ENCODE results near the gene PALLD. TPM values are rescaled to one million over a fixed set of nuclear protein-coding genes. Genes with fewer than 3 reads are reported as not detected.

Gene PALLD
- total RNA-seq, 2 donors from 2014 or later: 72.1 to 195 TPM

GRCh38 chr4:168679819-168680218 is 183.0 kb downstream of the PALLD start:
- Histone ChIP-seq H3K4me3 (no peak overlapping the region), H3K27me3 (no peaks in the 10 kb centered on the region), H3K27ac (no peak overlapping the region), H3K9me3 (no peaks in the 10 kb centered on the region), H3K4me1 (no peaks in the 10 kb centered on the region), H3K36me3 (no peaks in the 10 kb centered on the region), H3K9ac (ENCODE audit: low read depth in 2 of 2, low read length in 2 of 2) (no peak overlapping the region)
- intact Hi-C loops (cut with DNase I): loop anchor here (10.0 kb wide), 1 partner anchor 95 kb away; no protein-coding TSS in a partner anchor
- TF ChIP-seq, protein P1, sequence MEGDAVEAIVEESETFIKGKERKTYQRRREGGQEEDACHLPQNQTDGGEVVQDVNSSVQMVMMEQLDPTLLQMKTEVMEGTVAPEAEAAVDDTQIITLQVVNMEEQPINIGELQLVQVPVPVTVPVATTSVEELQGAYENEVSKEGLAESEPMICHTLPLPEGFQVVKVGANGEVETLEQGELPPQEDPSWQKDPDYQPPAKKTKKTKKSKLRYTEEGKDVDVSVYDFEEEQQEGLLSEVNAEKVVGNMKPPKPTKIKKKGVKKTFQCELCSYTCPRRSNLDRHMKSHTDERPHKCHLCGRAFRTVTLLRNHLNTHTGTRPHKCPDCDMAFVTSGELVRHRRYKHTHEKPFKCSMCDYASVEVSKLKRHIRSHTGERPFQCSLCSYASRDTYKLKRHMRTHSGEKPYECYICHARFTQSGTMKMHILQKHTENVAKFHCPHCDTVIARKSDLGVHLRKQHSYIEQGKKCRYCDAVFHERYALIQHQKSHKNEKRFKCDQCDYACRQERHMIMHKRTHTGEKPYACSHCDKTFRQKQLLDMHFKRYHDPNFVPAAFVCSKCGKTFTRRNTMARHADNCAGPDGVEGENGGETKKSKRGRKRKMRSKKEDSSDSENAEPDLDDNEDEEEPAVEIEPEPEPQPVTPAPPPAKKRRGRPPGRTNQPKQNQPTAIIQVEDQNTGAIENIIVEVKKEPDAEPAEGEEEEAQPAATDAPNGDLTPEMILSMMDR (IDR thresholded peaks at IDR 0.05): no peak
- no peak for DNase-seq

- no peaks in the 10 kb centered on the region for H3K4me1 ChIP-seq
- no peaks in the 10 kb centered on the region for H3K9me3 ChIP-seq
- H3K27me3 ChIP-seq: no peaks in the 10 kb centered on the region
- no peak overlapping the region for H3K9ac ChIP-seq (ENCODE audit: low read depth in 2 of 2, low read length in 2 of 2)
- no peaks in the 10 kb centered on the region for H3K36me3 ChIP-seq
- no peak for DNase-seq
- TF ChIP-seq, protein P1 (IDR thresholded peaks at IDR 0.05): no peak
- no peak overlapping the region for H3K27ac ChIP-seq
- no peak overlapping the region for H3K4me3 ChIP-seq
- intact Hi-C loops (cut with DNase I): no loop called here
Observed at GRCh38 chr4:168682898-168683500, 186.1 kb downstream of the PALLD start.

GRCh38 chr4:168683595-168683994 is 186.7 kb downstream of the PALLD start:
- DNase-seq: no peak
- Histone ChIP-seq H3K9ac (ENCODE audit: low read depth in 2 of 2, low read length in 2 of 2) (no peak overlapping the region), H3K27ac (no peak overlapping the region), H3K36me3 (no peaks in the 10 kb centered on the region), H3K4me3 (no peak overlapping the region), H3K4me1 (no peaks in the 10 kb centered on the region), H3K9me3 (no peaks in the 10 kb centered on the region), H3K27me3 (no peaks in the 10 kb centered on the region)
- TF ChIP-seq, protein P1 (IDR thresholded peaks at IDR 0.05): no peak
- intact Hi-C loops (cut with DNase I): no loop called here

DNA sequence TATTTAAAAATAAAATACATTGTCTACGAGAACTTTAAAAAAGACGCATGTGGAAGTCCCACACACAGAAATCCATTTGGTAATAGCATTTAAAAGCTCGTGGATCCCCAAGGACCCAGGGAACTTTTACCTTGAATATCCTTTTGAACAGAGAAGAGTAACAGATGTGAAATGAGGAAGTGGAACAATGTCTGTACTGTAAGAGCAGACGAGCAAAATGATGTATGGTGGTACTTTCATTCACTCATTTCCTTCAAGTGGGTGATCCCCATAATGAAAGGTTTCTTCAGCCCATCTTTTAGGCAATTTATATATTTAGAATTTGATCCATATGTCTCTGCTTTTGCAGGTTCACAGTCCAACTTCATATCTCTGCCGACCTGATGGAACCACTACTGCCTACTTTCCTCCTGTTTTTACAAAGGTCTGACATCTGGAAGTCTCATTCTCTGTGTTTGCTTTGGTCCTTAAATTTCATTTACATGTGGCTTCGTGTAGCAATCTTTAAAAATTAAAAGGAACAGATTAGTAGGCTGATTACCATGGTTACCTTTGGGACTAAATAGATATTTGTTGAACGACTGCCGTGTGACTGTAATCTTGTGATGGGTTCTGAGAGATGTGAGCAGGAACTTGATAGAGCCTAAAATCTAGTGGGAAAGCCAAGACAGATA is 188.4 kb downstream of the PALLD start:
- H3K27me3 ChIP-seq: no peaks in the 10 kb centered on the region
- TF ChIP-seq, protein P1 (IDR thresholded peaks at IDR 0.05): no peak
- no peaks in the 10 kb centered on the region for H3K36me3 ChIP-seq
- no peaks in the 10 kb centered on the region for H3K4me1 ChIP-seq
- H3K4me3 ChIP-seq: no peak overlapping the region
- intact Hi-C loops (cut with DNase I): no loop called here
- no peaks in the 10 kb centered on the region for H3K9me3 ChIP-seq
- no peak overlapping the region for H3K9ac ChIP-seq (ENCODE audit: low read depth in 2 of 2, low read length in 2 of 2)
- no peak overlapping the region for H3K27ac ChIP-seq
- DNase-seq: no peak

DNA sequence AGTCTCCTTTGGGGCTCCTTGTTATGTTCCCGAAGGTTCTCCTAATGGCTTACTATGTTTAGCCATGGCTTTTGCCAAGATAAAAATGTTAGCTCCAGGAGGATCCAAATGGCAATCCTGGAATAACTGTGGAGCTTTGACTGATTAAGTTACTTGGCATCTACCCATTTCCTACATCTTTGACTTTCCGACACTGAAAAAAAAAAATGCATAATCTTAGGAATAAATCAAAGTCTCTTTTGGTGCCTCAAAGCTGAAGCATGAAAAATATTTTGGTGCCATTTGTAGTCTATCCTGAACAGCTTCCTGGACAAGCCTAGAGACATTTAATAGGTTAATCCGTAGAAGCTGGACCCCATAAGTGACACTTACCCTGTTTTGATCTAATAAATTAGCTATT is 191.7 kb downstream of the PALLD start:
- intact Hi-C loops (cut with DNase I): no loop called here
- Histone ChIP-seq H3K27me3 (no peaks in the 10 kb centered on the region), H3K4me3 (no peak overlapping the region), H3K27ac (no peak overlapping the region), H3K9me3 (no peaks in the 10 kb centered on the region), H3K4me1 (no peaks in the 10 kb centered on the region), H3K9ac (ENCODE audit: low read depth in 2 of 2, low read length in 2 of 2) (no peak overlapping the region), H3K36me3 (no peaks in the 10 kb centered on the region)
- no peak for DNase-seq
- TF ChIP-seq, protein P1 (IDR thresholded peaks at IDR 0.05): no peak

All from colonic mucosa (tissue), 4 donors.